Activated CD4-positive, alpha-beta T cell treated with anti-CD3 and anti-CD28 coated beads, Interleukin-2, Interleukin-4, amounts not matched to agents 100 ng/mL and 50 ng/mL, durations not matched to agents 16 hours and 8 hours (primary cell): ENCODE data around the gene DIP2B.
A peak's percentile ranks its signal among the peaks of the same experiment; 100 is the strongest.

ENCODE experiments used
- DNase-seq: peaks from one replicate; pipeline ENCODE4 v3.0.0-alpha.2; 2020; ENCODE audit warnings: low spot score

DIP2B gene

GRCh38 chr12:50772470-50772869 lies 267.7 kb downstream of the DIP2B start:
- DNase-seq: no peak

- DNase-seq: no peak
Measured at GRCh38 chr12:50772877-50773276, 268.1 kb downstream of the DIP2B start.

GRCh38 chr12:50775251-50775650 lies 270.5 kb downstream of the DIP2B start:
- no peak for DNase-seq

GRCh38 chr12:50776749-50777728 lies 272.3 kb downstream of the DIP2B start:
- DNase-seq: peak; percentile 41

GRCh38 chr12:50778663-50779590 lies 274.1 kb downstream of the DIP2B start:
- DNase-seq: no peak

- no peak for DNase-seq
Measured at GRCh38 chr12:50780013-50780412, 275.2 kb downstream of the DIP2B start.

GRCh38 chr12:50784501-50784900 lies 279.7 kb downstream of the DIP2B start:
- DNase-seq: peak; percentile 39

- no peak for DNase-seq
Measured at GRCh38 chr12:50785406-50786001, 280.7 kb downstream of the DIP2B start.

GRCh38 chr12:50786498-50787231 lies 281.9 kb downstream of the DIP2B start:
- DNase-seq: no peak

- no peak for DNase-seq
Measured at GRCh38 chr12:50787618-50788017, 282.8 kb downstream of the DIP2B start.

GRCh38 chr12:50788561-50788960 lies 283.8 kb downstream of the DIP2B start:
- DNase-seq: no peak

- DNase-seq: no peak
Measured at GRCh38 chr12:50790081-50790480, 285.3 kb downstream of the DIP2B start.
